Measurements from ENCODE around the gene EGLN2.
"Not testable (repeated sequence)": the region's sequence is repeated elsewhere in the genome, so short reads cannot be mapped to it uniquely, and the experiment has no call there.

Gene EGLN2

DNA sequence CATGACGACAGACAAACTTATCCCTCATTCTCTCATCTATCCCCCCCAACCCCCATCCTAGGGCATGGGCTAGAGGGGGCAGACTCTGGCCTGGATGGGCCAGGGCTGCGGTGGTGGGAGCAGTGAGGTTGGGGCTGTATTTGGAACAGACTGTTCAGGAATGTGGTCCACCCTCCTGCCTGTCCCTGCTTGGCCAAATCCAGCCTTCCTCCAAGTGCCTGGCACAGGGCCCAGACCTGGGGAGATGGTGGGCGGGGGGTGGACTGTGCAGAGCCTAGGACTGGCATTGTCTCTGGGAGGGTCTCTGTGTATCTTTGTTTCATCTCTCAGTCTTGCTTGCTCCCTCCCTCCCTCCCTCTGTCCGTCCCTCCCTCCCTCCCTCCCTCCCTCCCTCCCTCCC lies 14.2 kb downstream of the EGLN2 start:
- H3K27ac ChIP-seq, result no peak overlapping the region
- DNase-seq (ENCODE audit: low read depth, low spot score), result no peak

DNA sequence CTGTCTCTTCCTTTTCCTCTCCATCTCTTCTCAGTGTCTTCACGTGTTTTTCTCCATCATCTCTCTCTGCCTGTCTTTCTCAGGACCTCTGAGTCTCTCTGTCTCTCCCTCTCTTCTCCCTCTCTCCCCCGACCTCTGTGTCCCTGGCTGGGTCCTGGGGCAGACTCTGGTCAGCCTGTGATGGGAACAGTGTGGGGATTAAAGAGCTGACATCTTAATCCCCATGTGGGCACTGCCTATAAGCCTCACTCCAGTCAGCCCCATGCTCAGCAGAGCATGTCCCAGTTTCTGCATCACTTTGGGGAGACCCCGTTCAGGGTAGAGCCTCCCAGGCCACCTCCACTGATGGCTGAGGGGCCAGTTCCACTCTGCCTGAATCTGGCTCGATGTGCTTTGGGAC lies 16.2 kb downstream of the EGLN2 start:
- H3K27ac ChIP-seq, result no peak overlapping the region
- DNase-seq (ENCODE audit: low read depth, low spot score), result no peak

DNA sequence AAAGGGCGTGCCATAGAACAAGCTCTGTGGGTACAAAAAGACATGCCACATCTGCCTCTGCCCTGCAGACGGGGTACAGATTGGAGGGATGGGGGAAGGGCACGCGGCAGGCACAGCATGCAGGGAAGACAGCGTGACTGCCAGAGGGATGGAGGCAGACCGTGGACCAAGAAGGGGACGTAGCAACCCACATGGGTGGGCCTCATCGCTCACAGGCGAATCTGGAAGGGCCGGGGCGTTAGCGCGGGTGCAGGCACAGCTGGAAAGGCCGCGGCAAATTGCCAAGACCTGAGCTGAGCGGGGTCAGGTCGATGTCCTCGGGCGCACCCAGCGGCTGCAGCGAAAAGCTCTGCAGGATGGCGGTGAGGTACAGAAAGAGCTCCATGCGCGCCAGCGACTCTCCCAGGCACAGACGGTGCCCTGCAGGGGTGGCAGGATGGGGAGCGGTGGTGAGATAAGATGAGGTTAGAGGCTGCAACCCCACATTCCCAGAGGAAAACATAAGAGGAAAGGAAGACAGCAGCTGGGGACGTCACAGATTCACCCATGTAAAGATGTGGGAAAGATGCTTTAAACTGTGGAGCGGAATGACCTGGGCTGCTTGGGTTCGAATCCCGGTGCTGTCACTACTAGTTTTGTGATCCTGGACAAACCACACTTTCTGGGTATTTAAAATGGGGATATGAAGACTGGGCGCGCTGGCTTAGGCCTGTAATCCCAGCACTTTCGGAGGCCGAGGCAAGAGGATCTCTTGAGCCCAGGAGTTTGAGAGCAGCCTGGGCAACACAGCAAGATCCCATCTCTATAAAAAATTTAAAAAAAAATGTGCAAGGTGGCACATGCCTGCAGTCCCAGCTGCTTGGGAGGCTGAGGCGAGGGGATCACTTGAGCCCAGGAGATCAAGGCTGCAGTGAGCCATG lies 19.7 kb downstream of the EGLN2 start:
- DNase-seq (ENCODE audit: low read depth, low spot score); H3K27ac ChIP-seq: not testable (repeated sequence)

DNA sequence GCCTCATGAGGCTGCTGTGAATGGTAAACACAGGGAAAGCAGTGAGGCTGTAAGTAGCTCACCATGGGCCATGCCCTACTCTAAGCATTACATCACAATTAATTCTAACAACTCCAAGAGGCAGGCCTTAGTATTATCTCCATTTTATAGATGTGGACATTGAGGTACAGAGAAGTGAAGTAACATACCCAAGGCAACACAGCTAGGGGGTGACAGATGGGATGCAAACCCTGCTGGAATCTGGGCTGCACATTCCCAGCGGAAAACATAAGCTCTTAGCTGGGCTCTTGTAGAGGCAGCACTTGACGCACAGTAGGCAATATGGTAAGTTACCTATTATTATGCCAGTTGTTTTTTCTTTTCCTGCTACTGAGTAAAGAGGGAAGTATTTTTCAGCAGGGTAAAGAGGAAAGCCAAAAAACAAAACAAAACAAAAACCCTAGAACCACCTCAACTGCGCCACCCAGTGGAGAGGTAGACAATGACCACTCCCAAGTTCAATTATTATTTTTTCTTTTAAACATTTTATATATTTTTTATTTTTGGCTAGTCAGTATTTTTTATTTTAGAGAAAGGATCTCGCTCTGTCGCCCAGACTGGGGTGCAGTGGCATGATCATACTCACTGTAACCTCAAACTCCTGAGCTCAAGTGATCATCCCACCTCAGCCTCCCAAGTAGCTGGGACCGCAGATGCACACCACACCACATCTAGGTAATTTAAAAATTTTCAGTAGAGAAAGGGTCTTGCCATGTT lies 20.7 kb downstream of the EGLN2 start:
- DNase-seq (ENCODE audit: low read depth, low spot score); H3K27ac ChIP-seq: not testable (repeated sequence)

DNA sequence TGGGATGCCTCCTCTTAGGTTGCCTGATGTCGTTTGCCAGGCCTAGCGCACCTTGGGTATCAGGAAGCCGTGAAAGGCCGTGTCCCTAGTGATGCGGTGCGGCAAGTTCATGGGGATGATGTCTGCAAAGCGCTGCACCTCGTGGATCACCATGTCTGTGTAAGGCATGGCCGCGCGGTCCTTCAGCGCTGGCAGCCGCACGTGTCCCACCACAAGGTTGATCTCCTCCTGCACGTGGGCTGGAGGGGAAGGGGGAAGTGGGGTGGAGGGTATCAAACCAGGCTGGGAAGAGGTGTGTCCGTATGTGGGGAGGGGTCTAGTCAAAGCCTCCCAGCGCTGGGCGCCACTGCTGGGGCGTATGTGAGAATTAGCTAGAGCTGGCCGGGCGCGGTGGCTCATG lies 23.2 kb downstream of the EGLN2 start:
- DNase-seq (ENCODE audit: low read depth, low spot score), result no peak

DNA sequence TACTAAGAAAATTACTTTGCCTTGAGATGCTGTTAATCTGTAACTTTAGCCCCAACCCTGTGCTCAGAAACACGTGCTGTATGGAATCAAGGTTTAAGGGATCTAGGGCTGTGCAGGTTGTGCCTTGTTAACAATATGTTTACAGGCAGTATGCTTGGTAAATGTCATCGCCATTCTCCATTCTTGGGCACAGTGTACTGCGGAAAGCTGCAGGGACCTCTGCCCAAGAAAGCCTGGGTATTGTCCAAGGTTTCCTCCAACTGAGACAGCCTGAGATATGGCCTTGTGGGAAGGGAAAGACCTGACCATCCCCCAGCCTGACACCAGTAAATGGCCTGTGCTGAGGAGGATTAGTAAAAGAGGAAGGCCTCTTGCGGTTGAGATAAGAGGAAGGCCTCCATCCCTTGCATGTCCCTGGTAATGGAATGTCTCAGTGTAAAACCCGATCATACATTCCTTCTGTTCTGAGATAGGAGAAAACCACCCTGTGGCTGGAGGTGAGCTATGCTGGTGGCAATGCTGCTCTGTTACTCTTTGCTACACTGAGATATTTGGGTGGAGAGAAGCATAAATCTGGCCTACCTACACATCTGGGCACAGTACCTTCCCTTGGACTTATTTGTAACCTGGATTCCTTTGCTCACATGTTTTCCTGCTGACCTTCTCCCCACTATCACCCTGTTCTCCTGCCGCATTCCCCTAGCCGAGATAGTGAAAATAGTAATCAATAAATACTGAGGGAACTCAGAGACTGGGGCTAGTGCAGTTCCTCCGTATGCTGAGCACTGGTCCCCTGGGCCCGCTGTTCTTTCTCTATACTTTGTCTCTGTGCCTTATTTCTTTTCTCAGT lies 23.9 kb downstream of the EGLN2 start:
- DNase-seq (ENCODE audit: low read depth, low spot score); H3K27ac ChIP-seq: not testable (repeated sequence)

More for the DNA sequence above, 23.2 kb downstream of the EGLN2 start:
- no peak overlapping the region for H3K27ac ChIP-seq

DNA sequence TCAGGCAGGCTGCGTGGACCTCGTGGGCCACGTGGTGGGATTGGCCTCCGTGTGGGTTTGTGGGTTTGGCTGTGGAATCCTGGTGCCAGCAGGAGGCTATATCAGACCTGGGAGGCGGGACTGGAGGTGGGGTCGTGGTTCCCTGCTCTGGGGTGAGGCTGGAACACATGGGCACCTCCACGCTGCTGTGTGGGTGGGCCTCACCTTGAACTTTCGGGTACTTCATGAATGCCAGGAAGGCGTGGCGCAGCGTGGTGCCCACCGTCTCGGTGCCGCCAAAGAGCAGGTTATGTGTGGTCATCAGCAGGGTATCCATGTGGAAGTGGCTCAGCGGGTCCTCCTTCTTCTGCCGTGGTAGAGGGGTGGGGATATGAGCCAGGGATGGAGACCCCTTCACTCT lies 25.9 kb downstream of the EGLN2 start:
- not testable (repeated sequence) for DNase-seq (ENCODE audit: low read depth, low spot score); H3K27ac ChIP-seq

DNA sequence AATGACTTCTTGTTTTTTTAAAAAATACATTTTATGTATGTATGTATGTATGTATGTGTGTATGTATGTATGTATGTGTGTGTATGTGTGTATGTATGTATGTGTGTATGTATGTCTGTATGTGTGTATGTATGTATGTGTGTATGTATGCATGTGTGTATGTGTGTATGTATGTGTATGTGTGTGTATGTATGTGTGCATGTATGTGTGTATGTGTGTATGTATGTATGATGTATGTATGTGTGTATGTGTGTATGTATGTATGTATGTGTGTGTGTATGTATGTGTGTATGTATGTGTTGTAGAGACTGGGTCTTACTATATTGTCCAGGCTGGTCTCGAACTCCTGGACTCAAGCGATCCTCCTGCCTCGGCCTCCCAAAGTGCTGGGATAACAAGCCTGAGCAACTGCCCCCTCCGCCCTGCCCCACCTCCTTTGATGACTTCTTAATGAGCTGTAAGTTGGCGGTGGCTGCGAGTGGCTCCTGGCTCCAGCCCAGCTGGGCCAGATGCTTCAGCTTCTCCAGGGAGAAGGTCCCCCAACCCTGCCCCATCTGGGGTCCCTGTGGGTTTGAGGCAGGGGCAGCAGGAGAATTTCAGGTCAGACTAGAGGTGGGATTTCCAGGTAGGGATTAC lies 26.6 kb downstream of the EGLN2 start:
- DNase-seq (ENCODE audit: low read depth, low spot score); H3K27ac ChIP-seq: not testable (repeated sequence)

DNA sequence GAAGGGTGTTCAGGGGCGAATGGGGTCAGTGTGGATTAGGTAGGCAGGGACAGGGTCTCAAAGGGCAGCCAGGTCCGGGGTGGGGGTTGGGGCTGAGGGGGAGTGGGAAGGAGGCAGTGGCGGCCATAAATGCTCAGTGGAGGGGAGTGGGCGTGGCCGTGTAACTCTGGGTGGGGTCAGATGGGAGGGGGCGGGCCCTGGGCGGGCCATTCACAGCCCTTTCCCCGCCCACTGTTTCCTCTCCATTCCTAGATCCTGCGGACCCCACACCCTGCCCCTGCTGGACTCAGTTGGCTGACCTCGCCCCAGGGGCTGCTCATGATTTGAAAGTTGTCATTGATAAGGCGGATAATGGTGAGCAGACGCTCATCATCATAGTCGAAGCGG lies 27.3 kb downstream of the EGLN2 start:
- not testable (repeated sequence) for DNase-seq (ENCODE audit: low read depth, low spot score); H3K27ac ChIP-seq

DNA sequence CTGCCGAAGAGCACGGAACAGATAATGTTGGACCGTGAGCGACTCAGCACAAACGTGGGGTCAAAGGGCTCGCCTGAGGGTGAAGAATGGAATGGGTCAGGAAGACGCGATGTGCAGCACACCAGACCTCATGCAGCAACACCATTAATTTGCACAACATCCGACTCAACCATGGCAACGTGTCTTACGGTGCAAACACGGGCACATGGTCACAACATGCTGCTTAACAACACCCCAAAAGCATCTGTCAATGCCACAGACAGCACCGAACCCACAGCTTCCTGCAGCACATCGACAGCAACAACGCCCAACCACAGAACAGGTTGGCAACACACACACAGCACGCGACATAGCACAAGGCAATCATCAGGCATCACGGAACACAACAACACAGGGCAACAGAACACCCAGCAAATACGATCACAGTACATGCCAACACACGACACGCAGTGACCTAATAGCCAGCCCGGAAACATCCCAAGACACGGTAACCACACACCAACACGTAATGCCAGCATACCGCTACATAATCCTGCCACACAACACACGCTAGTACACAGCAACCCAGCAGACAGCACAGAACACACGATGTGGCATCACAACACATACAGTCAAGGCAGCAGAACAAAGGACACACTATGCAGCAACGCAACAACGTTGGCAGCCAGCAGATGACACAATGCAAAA lies 27.9 kb downstream of the EGLN2 start:
- DNase-seq (ENCODE audit: low read depth, low spot score); H3K27ac ChIP-seq: not testable (repeated sequence)

DNA sequence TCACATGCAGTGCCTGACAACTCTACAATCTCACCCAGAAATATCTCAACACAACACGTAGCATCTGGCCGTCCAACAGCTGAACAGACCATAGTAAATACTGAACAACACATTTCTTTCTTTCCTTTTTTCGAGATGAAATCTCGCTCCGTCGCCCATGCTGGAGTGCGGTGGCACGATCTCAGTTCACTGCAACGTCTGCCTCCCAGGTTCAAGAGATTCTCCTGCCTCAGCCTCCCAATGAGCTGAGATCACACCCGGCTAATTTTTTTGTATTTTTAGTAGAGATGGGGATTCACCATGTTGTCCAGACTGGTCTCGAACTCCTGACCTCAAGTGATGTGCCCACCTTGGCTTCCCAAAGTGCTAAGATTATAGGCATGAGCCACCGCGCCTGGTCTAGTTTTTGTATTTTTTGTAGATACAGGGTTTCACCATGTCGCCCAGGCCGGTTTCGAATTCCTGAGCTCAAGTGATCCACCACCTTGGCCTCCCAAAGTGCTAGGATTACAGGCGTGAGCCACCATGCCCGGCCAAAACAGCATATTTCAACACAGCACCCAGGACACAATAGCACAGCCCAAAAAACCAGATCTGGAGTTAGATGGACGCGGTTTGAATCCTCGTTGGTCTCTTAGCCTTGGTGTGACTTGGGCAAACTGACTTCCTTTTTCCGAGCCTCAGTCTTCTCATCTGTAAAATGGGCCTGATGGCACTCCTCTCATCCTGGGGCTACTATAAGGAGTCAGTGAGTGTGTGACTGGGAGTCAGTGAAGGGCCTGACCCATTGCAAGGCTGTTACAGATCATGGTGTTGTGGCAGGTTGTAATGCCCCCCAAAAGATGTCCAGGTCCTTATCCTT lies 28.6 kb downstream of the EGLN2 start:
- H3K27ac ChIP-seq, result no peak overlapping the region
- DNase-seq (ENCODE audit: low read depth, low spot score), result no peak

DNA sequence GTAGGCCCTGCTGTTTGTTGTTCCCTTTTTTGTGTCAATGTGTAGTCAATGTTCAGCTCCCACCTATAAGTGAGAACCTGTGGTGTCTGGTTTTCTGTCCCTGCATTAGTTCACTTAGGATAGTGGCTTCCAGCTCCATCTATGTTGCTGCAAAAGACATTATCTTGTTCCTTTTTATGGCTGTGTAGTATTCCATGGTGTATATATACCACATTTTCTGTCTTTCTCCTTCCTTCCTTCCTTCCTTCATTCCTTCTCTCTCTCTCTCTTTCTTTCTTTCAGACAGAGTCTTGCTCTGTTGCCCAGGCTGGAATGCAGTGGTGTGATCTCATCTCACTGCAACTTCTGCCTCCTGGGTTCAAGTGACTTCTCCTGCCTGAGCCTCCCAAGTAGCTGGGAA lies 30.2 kb downstream of the EGLN2 start:
- no peak overlapping the region for H3K27ac ChIP-seq
- DNase-seq (ENCODE audit: low read depth, low spot score), result no peak

DNA sequence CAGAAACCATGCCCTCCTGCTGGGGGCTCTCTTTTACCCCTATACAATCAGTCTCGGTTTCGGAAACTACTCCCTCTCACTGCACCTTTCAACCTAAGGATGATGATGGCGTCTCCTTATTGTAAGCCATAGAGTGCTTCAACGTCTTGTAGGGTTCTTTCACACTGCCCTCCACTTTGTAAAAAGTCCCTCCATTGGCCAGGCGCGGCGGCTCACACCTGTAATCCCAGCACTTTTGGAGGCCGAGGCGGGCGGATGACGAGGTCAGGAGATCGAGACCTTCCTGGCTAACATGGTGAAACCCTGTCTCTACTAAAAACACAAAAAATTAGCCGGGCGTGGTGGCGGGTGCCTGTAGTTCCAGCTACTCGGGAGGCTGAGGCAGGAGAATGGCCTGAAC lies 31.8 kb downstream of the EGLN2 start:
- not testable (repeated sequence) for H3K27ac ChIP-seq; DNase-seq (ENCODE audit: low read depth, low spot score)

DNA sequence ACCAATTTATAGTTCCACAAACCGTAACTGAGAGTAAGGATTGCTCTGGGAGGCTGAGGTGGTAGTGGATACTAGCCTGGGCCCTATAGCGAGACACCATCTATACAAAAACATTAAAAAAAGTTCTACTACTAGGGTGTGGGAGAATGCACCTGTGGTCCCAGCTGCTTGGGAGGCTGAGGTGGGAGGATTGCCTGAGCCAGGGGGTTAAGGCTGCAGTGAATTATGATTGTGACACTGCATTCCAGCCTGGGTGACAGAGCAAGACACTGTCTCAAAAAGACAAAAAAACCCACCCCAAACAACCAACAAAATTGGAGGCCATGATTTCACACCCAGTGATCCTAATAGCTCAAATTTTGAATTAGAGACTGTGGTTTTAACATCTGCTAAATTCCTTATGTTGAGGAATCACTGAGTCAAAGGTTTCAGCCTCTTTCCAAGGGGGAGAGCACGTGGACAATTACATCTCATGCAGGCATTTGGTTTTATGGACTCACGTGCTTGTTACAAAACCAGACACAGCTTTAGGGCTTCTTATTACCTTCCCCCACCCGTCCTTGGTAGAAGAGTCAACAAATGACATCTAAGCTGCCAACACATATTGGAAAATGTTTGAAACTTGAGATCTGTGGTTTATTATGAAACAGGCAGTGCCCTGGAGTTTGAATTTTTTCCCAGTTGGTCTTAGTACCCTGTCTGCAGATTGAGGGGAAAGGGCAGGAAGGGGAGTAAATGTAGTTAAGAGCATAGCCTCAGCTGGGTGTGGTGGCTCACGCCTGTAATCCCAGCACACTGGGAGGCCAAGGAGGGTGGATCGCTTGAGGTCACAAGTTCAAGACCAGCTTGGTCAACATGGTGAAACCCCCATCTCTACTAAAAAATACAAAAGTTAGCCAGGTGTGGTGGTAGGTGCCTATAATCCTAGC lies 32.8 kb downstream of the EGLN2 start:
- DNase-seq (ENCODE audit: low read depth, low spot score), result peak; percentile 70
- peak overlapping the region; percentile 26 for H3K27ac ChIP-seq

DNA sequence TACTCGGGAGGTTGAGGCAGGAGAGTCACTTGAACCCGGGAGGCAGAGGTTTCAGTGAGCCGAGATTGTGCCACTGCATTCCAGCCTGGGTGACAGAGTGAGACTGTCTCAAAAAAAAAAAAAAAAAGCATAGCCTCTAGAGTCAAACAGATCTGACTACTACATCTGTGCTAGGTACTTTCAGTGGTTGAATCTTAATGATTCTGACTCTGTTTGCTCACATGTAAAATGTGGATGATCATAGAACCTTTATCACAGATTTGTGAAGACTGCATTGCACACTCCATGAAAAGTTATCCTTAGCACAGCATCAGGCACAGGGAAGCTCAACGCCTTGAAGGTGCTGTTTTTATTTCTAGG lies 33.4 kb downstream of the EGLN2 start:
- H3K27ac ChIP-seq, result peak overlapping the region; percentile 26

DNA sequence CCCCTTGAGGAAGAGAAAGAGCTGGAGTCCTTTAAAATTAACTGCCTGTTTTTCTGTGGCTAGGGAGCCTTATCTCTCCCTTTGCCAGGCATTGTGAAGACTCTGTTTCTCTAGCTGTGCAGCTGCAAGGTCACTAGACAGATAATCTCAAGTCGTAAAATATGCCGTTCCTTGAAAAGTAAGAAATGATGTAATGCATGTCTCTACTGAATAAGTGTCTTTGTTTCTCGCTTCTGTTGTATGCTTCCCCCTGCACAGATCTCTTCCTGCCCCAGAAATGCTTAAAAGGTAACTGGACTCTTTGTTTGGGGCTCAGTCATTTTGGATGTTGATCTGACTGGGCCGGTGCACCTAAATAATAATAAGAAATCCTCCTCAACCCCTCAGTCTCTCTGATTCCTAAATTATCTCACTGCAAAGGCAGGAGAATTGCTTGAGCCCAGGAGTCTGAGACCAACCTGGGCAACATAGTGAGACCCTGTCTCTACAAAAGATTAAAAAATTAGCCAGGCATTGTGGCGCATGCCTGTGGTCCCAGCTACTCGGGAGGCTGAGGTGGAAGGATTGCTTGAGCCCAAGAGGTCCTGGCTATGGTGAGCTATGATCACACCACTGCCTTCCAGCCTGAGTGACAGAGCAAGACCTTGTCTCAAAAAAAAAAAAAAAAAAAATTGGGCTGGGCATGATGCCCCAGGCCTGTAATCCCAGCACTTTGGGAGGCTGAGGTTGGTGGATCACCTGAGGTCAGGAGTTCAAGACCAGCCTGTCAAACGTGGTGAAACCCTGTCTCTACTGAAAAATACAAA lies 34.9 kb downstream of the EGLN2 start:
- not testable (repeated sequence) for DNase-seq (ENCODE audit: low read depth, low spot score); H3K27ac ChIP-seq

More for the DNA sequence above, 33.4 kb downstream of the EGLN2 start:
- DNase-seq (ENCODE audit: low read depth, low spot score), result not testable (repeated sequence)
